ENCODE data around the gene PPP1R7.

- no peak for TF ChIP-seq CTCF (conservative IDR thresholded peaks at IDR 0.05; ENCODE audit: low read depth, low read length)
- TF ChIP-seq RFX5 (IDR thresholded peaks at IDR 0.05; ENCODE audit: low read depth, low read length): no peak
Observed at GRCh38 chr2:241133436-241133820, 16.8 kb upstream of the PPP1R7 start.

All from IMR-90 (cell line).